Spleen (tissue), 7 donors: ENCODE measurements around the gene JAML.

Experiments
- POLR2A ChIP-seq, 3 donors: fragments of 450-650 bp; IDR thresholded peaks; one replicate each; pipeline ENCODE4 v1.5.1; 2017; ENCODE audit warnings: antibody characterized with exemption in 3 of 3, mild to moderate bottlenecking in 1 of 3
- POLR2AphosphoS5 ChIP-seq, 3 donors: sonication (generic); formaldehyde crosslinking; IDR thresholded peaks; one replicate each; pipeline ENCODE4 v1.5.1; 2017; ENCODE audit warnings: antibody characterized with exemption in 3 of 3
- TF ChIP-seq, protein P1 (sequence below), 11 experiments: fragments of 200-600 bp in 7 of 11; fragments of 450-650 bp in 4 of 11; sonication (generic) in 4 of 11; IDR thresholded peaks in 8 of 11; conservative IDR thresholded peaks in 3 of 11; 1 replicate in 7 of 11; 2 replicates in 4 of 11; pipeline versions ENCODE4 v1.4.0 to v1.8.0; 2016 to 2021; ENCODE audit warnings: antibody characterized with exemption in 11 of 11, inconsistent platforms in 4 of 11, mild to moderate bottlenecking in 1 of 11
- donor health status: DM: no; HTN: no; CAD: no; lungs with moderate emphysema.
- donor health status: DM: no; HTN: no; CAD: no.
- donor health status: DM: no; HTN: no; CAD: no.

- no peak for TF ChIP-seq POLR2A (IDR thresholded peaks at IDR 0.05)
- TF ChIP-seq, protein P1, sequence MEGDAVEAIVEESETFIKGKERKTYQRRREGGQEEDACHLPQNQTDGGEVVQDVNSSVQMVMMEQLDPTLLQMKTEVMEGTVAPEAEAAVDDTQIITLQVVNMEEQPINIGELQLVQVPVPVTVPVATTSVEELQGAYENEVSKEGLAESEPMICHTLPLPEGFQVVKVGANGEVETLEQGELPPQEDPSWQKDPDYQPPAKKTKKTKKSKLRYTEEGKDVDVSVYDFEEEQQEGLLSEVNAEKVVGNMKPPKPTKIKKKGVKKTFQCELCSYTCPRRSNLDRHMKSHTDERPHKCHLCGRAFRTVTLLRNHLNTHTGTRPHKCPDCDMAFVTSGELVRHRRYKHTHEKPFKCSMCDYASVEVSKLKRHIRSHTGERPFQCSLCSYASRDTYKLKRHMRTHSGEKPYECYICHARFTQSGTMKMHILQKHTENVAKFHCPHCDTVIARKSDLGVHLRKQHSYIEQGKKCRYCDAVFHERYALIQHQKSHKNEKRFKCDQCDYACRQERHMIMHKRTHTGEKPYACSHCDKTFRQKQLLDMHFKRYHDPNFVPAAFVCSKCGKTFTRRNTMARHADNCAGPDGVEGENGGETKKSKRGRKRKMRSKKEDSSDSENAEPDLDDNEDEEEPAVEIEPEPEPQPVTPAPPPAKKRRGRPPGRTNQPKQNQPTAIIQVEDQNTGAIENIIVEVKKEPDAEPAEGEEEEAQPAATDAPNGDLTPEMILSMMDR (IDR thresholded peaks at IDR 0.05 in 8 of 11, conservative IDR thresholded peaks at IDR 0.05 in 3 of 11): no peak
- no peak for TF ChIP-seq POLR2AphosphoS5 (IDR thresholded peaks at IDR 0.05)
These were observed 3.4 kb downstream of the JAML start for GRCh38 chr11:118221419-118221818.
